Mucosa of rectum (tissue), 2 donors: ENCODE results near the gene ZNF536.
"Not testable (repeated sequence)": the region's sequence is repeated elsewhere in the genome, so short reads cannot be mapped to it uniquely, and the experiment has no call there.

Experiments
- H3K27ac ChIP-seq, 2 donors: one replicate each; pipeline ENCODE4 v1.7.0; 2013; ENCODE audit warnings: inconsistent platforms in 2 of 2, low read depth in 2 of 2, low read length in 2 of 2
- H3K27me3 ChIP-seq, 2 donors: one replicate each; pipeline ENCODE4 v1.7.0; 2013; ENCODE audit warnings: low read length in 2 of 2; ENCODE audit not compliant: control insufficient read depth in 2 of 2, insufficient read depth in 2 of 2
- H3K36me3 ChIP-seq, 2 donors: one replicate each; pipeline ENCODE4 v1.7.0; 2013; ENCODE audit warnings: low read length in 2 of 2; ENCODE audit not compliant: control insufficient read depth in 2 of 2, insufficient read depth in 2 of 2
- H3K4me1 ChIP-seq, 2 donors: one replicate each; pipeline ENCODE4 v1.7.0; 2013; ENCODE audit warnings: low read length in 2 of 2, mild to moderate bottlenecking in 1 of 2; ENCODE audit not compliant: control insufficient read depth in 2 of 2, insufficient read depth in 2 of 2
- H3K4me3 ChIP-seq, 2 donors: one replicate each; pipeline ENCODE4 v1.7.0; 2013; ENCODE audit warnings: low read length in 2 of 2
- H3K9ac ChIP-seq, 2 donors: one replicate each; pipeline ENCODE4 v1.7.0; 2013; ENCODE audit warnings: low read length in 2 of 2, low read depth in 1 of 2, mild to moderate bottlenecking in 1 of 2
- H3K9me3 ChIP-seq, 2 donors: one replicate each; pipeline ENCODE4 v1.7.0; 2013; ENCODE audit warnings: low read length in 2 of 2; ENCODE audit not compliant: control insufficient read depth in 2 of 2
- donor health status: healthy.
- donor health status: Normal muscosa, but diverticular disease.

Gene ZNF536

GRCh38 chr19:30452931-30453330, 80.7 kb downstream of the ZNF536 start:
- H3K9ac ChIP-seq, result no peak overlapping the region
- H3K27me3 ChIP-seq, result peaks cover 0 to 2% of the 10 kb centered on the region in 2 donors
- H3K4me3 ChIP-seq, result no peak overlapping the region
- no peaks in the 10 kb centered on the region for H3K36me3 ChIP-seq
- H3K9me3 ChIP-seq, result no peaks in the 10 kb centered on the region
- no peak overlapping the region for H3K27ac ChIP-seq
- H3K4me1 ChIP-seq, result peaks cover 0 to 4% of the 10 kb centered on the region in 2 donors

- no peaks in the 10 kb centered on the region for H3K9me3 ChIP-seq
- H3K36me3 ChIP-seq, result no peaks in the 10 kb centered on the region
- H3K9ac ChIP-seq, result no peak overlapping the region
- no peak overlapping the region for H3K27ac ChIP-seq
- H3K27me3 ChIP-seq, result no peaks in the 10 kb centered on the region
- peaks cover 0 to 4% of the 10 kb centered on the region in 2 donors for H3K4me1 ChIP-seq
- no peak overlapping the region for H3K4me3 ChIP-seq
Measured at GRCh38 chr19:30453743-30454142, 81.6 kb downstream of the ZNF536 start.

DNA sequence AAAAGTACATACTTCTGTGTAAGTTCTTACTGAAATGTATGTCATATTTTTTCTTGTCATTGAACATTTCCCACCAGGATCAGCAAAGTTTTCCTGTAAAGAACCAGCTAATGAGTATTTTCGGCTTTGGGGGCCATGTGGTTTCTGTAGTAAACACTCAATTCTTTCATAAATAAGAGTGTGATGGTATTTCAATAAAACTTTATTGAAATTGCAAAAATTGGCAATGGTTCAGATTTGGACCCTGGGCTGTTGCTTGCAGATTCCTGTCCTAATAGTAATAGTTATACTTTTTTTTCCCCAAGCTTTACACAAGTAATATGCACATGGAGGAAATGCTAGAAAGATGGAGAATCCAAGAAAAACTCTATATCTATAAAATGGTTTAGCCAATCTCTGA, 83.7 kb downstream of the ZNF536 start:
- Histone ChIP-seq H3K4me1 (no peaks in the 10 kb centered on the region), H3K9me3 (no peaks in the 10 kb centered on the region), H3K9ac (no peak overlapping the region), H3K27me3 (no peaks in the 10 kb centered on the region), H3K36me3 (no peaks in the 10 kb centered on the region), H3K4me3 (no peak overlapping the region), H3K27ac (no peak overlapping the region)

DNA sequence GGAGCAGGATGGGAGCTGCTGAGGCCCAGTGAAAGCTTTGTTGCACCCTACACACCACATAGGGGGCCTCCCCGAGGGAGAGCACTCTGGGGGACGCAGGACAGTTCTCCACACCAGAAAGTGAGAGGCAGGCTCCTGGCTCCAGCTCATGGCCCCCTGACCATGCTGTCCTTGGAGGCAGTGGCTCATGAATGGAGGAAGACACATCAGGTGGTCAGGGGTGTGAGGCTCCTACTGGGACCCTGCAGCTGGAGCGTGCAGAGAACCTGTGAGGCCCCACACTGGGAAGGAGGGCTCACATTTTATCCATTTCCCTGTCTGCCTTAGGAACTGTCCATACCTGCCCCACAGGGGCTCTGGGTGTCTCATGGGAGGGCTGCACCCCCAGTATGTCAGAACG, 85.3 kb downstream of the ZNF536 start:
- no peak overlapping the region for H3K4me3 ChIP-seq
- no peaks in the 10 kb centered on the region for H3K4me1 ChIP-seq
- H3K36me3 ChIP-seq, result no peaks in the 10 kb centered on the region
- H3K9ac ChIP-seq, result no peak overlapping the region
- no peak overlapping the region for H3K27ac ChIP-seq
- no peaks in the 10 kb centered on the region for H3K27me3 ChIP-seq
- no peaks in the 10 kb centered on the region for H3K9me3 ChIP-seq

- H3K27ac ChIP-seq, result no peak overlapping the region
- no peaks in the 10 kb centered on the region for H3K9me3 ChIP-seq
- no peak overlapping the region for H3K4me3 ChIP-seq
- H3K4me1 ChIP-seq, result no peaks in the 10 kb centered on the region
- no peak overlapping the region for H3K9ac ChIP-seq
- no peaks in the 10 kb centered on the region for H3K27me3 ChIP-seq
- H3K36me3 ChIP-seq, result no peaks in the 10 kb centered on the region
Measured at GRCh38 chr19:30459859-30460258, 87.7 kb downstream of the ZNF536 start.

GRCh38 chr19:30464162-30464561, 92.0 kb downstream of the ZNF536 start:
- no peak overlapping the region for H3K9ac ChIP-seq
- no peaks in the 10 kb centered on the region for H3K9me3 ChIP-seq
- no peak overlapping the region for H3K4me3 ChIP-seq
- no peak overlapping the region for H3K27ac ChIP-seq
- H3K4me1 ChIP-seq, result no peaks in the 10 kb centered on the region
- no peaks in the 10 kb centered on the region for H3K36me3 ChIP-seq
- H3K27me3 ChIP-seq, result no peaks in the 10 kb centered on the region

- H3K36me3 ChIP-seq, H3K27me3 ChIP-seq, H3K4me1 ChIP-seq, H3K27ac ChIP-seq, H3K4me3 ChIP-seq, H3K9ac ChIP-seq, H3K9me3 ChIP-seq: not testable (repeated sequence)
Measured at GRCh38 chr19:30466598-30466997, 94.4 kb downstream of the ZNF536 start.

DNA sequence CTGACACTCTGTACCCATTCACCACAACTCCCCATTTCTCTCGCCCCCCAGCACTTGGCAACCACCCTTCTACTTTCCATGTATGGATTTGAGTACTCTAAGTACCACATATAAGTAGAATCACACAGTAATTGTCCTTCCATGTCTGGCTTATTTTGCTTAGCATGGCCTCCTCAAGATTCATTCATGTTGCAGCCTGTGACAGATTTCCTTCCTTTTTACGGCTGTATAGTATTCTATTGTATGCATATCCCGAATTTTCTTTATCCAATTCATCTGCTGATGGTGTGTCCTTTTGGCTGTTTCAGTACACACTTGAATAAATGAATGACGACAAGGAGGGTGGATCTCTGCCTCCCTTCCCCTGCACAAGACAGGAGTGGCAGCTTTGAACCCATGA, 95.1 kb downstream of the ZNF536 start:
- no peak overlapping the region for H3K4me3 ChIP-seq

GRCh38 chr19:30469774-30470173, 97.6 kb downstream of the ZNF536 start:
- Histone ChIP-seq H3K27me3 (no peaks in the 10 kb centered on the region), H3K4me3 (no peak overlapping the region), H3K9me3 (no peaks in the 10 kb centered on the region), H3K4me1 (no peaks in the 10 kb centered on the region), H3K36me3 (no peaks in the 10 kb centered on the region), H3K27ac (no peak overlapping the region), H3K9ac (no peak overlapping the region)

More for the DNA sequence above, 95.1 kb downstream of the ZNF536 start:
- no peaks in the 10 kb centered on the region for H3K4me1 ChIP-seq
- no peaks in the 10 kb centered on the region for H3K27me3 ChIP-seq
- H3K36me3 ChIP-seq, result no peaks in the 10 kb centered on the region
- H3K9me3 ChIP-seq, result no peaks in the 10 kb centered on the region
- H3K9ac ChIP-seq, result no peak overlapping the region
- H3K27ac ChIP-seq, result no peak overlapping the region

GRCh38 chr19:30471441-30471840, 99.3 kb downstream of the ZNF536 start:
- Histone ChIP-seq H3K27ac (no peak overlapping the region), H3K9me3 (no peaks in the 10 kb centered on the region), H3K9ac (no peak overlapping the region), H3K27me3 (no peaks in the 10 kb centered on the region), H3K4me1 (no peaks in the 10 kb centered on the region), H3K36me3 (no peaks in the 10 kb centered on the region), H3K4me3 (no peak overlapping the region)

DNA sequence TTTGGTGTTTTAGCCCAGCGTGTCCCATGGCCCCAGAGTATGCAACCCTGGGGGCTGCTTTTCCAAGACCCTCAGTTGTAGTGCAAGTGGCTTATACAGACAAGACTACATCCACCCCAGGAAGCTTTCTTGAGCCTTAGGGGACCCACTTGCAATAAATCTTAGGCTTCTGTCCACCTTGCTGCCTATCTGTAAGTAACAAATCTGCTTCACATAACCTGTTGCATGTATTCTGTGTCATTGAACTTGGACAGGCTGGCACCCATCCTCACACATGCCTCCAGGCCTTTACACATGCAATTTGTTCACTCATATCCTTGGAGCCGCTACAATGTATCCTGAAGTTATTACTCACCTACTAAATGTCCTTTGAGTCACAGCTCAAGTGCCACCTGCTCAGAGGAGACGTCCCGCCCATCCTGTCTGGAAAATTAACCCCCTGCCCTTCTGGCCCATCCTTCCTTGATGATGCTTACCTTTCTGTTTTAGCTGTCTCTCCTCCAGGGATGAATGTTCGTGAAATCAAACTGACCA, 101.2 kb downstream of the ZNF536 start:
- Histone ChIP-seq H3K36me3 (no peaks in the 10 kb centered on the region), H3K27ac (no peak overlapping the region), H3K9ac (no peak overlapping the region)

More for the DNA sequence above, 101.2 kb downstream of the ZNF536 start:
- H3K4me3 ChIP-seq, result no peak overlapping the region
- no peaks in the 10 kb centered on the region for H3K9me3 ChIP-seq
- H3K4me1 ChIP-seq, result no peaks in the 10 kb centered on the region
- H3K27me3 ChIP-seq, result no peaks in the 10 kb centered on the region
